Spleen (tissue), 7 donors: Measurements from ENCODE around the gene NKAIN2.

Source experiments
- CTCF ChIP-seq, 11 experiments: fragments of 200-600 bp in 7 of 11; fragments of 450-650 bp in 4 of 11; sonication (generic) in 4 of 11; IDR thresholded peaks in 8 of 11; conservative IDR thresholded peaks in 3 of 11; 1 replicate in 7 of 11; 2 replicates in 4 of 11; pipeline versions ENCODE4 v1.4.0 to v1.8.0; 2016 to 2021; ENCODE audit warnings: antibody characterized with exemption in 11 of 11, inconsistent platforms in 4 of 11, mild to moderate bottlenecking in 1 of 11
- POLR2A ChIP-seq, 3 donors: fragments of 450-650 bp; IDR thresholded peaks; one replicate each; pipeline ENCODE4 v1.5.1; 2017; ENCODE audit warnings: antibody characterized with exemption in 3 of 3, mild to moderate bottlenecking in 1 of 3
- donor health status: DM: no; HTN: no; CAD: no; lungs with moderate emphysema.
- donor health status: DM: no; HTN: no; CAD: no.
- donor health status: DM: no; HTN: no; CAD: no.

GRCh38 chr6:124273701-124274100, 470.0 kb downstream of the NKAIN2 start:
- TF ChIP-seq POLR2A (IDR thresholded peaks at IDR 0.05) (no peak), CTCF (IDR thresholded peaks at IDR 0.05 in 8 of 11, conservative IDR thresholded peaks at IDR 0.05 in 3 of 11) (no peak)
